HG02642 (cell line): ENCODE data around the gene NOTCH2.
A peak's percentile ranks its signal among the peaks of the same experiment; 100 is the strongest.
"Not testable (repeated sequence)": the region's sequence is repeated elsewhere in the genome, so short reads cannot be mapped to it uniquely, and the experiment has no call there.

Source experiments
- ATAC-seq: cut with Tn5 transposase; IDR thresholded peaks from one replicate; pipeline ENCODE4 v1.9.1; 2021; ENCODE audit warnings: mild to moderate bottlenecking; ENCODE audit not compliant: unreplicated experiment, poor library complexity

NOTCH2 gene

GRCh38 chr1:119977113-119977736, 92.2 kb downstream of the NOTCH2 start:
- not testable (repeated sequence) for ATAC-seq

GRCh38 chr1:119975582-119976254, 93.7 kb downstream of the NOTCH2 start:
- not testable (repeated sequence) for ATAC-seq

GRCh38 chr1:119975006-119975405, 94.5 kb downstream of the NOTCH2 start:
- no peak for ATAC-seq

DNA sequence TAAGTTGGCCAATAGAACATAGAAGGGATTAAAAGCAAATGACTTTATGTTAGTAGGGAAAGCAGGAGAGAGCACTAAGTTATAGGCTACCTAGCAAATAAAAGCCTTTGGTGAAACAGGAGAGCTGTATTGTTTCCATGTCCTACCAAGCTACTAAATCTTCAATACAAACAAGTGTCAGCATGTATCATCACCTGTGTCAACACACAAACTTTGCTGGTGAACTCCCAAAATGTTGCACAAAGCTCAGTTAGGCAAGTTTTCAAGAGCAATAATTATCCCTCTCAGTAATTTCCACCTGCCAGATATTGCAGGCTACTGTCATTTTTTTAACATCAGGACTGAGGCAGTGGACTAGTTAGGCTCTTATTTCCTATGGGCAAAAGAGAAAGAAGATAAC, 95.4 kb downstream of the NOTCH2 start:
- no peak for ATAC-seq

DNA sequence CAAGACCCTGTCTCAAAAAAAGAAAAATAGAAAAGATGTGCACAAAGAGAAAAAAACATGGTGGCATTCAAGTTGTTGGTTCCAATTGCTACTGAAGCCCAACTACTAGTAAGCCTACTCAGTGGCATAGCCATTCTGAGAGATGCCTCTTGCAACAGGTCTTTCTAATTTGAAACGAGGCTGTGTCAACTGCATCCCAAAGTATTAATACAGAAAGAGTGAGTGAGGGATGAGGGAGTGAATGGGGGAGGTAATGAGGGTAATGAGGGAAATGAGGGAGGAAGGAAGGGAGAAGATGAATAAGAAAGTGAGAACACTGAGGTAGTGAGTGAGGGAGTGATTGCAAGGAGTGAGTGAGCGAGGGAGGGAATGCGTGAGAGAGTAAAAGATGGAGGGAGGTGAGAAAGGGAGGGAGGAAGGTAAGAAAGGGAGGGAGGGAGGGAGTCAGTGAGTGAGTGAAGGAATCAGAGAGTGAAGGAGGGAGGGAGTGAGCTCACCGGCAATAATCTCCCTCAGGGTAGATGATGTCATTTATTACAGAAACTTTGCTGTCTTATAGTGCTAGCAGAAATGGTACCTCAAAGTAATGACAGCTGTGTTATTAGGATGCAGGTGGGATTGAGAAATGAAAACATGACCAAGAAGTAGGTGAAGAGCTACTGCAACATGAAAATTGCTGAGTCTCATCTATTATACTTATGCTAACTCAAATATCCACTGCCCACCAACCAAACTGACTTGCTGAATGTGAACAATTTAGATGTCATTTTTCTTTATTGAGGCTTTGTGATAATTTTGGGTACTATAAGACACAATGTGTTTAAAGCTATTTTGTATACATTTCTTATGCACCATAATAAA, 97.5 kb downstream of the NOTCH2 start:
- no peak for ATAC-seq

DNA sequence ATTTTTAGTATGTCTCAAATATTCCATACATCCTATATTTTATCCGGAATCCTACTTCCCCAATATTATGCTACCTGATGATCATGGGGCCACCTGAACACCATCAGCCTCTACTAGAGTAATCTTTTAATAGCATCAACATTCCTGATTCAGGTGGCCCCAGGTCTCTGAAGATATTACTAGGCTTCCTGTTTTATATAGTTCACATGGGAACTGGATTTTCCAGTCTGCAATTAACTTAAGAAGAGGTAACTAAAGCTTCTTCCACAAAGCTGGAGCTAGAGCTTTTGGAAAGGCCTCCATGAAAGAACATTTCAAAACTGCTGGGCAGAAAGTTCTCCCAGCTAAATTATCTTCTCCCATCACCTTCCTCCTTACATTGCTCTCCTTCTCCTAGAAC, 100.9 kb downstream of the NOTCH2 start:
- no peak for ATAC-seq

DNA sequence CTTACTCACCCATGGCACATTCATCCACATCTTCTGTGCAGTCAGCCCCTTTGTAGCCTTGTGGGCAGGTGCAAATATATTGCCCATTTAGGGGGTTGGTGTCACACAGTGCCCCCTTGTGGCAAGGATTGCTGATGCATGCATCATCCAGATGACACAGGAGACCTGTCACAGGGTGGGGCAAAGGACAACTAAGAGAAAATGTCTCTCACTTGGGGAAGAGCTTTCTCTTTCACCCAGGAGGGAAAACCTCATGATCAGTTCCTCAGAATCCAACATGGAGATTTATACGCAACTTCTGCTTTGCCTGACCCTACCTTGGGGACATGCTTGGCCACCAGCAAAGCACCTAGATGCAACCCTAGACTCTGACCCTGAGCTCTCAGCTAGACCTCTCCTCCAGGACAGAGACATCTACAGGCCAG, 101.4 kb downstream of the NOTCH2 start:
- ATAC-seq, result peak; percentile 95

- ATAC-seq, result no peak
Observed at GRCh38 chr1:119966681-119967080, 102.8 kb downstream of the NOTCH2 start.

- ATAC-seq, result no peak
Observed at GRCh38 chr1:119966020-119966419, 103.4 kb downstream of the NOTCH2 start.

GRCh38 chr1:119964673-119965363, 104.6 kb downstream of the NOTCH2 start:
- no peak for ATAC-seq

DNA sequence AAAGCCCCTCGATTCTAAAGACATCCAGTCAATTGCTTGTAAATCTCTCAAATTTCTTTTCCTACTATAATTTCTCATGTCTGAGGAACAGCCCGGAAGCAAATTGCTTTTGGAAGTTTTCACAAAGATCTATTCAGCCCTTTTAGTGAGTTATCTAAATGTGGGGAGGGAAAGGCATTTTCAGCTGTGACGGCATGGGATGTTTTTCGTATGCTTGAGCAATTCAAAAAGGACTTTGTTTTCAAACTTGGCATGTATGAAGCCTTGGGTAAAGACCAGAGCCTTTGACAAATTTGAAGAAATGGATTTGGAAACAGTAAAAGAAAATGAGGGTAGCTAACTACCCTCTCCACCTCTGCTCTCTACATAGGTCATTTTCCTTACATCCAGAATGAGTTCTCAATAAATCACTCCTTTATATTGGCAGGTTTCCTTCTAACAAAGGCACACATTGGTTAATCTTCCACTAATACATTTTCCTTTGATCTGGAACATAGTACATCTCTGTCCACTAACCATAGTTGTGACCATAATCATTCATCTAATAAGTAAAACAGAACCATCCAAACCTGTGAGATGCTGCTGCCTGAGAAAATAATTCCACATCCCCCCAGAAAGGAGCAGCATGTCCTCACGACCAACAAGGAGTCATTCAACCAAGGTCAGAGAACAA, 107.0 kb downstream of the NOTCH2 start:
- ATAC-seq, result no peak

- no peak for ATAC-seq
Observed at GRCh38 chr1:119960501-119960900, 109.0 kb downstream of the NOTCH2 start.

- no peak for ATAC-seq
Observed at GRCh38 chr1:119959268-119960220, 109.9 kb downstream of the NOTCH2 start.

- ATAC-seq, result no peak
Observed at GRCh38 chr1:119958223-119958622, 111.2 kb downstream of the NOTCH2 start.

DNA sequence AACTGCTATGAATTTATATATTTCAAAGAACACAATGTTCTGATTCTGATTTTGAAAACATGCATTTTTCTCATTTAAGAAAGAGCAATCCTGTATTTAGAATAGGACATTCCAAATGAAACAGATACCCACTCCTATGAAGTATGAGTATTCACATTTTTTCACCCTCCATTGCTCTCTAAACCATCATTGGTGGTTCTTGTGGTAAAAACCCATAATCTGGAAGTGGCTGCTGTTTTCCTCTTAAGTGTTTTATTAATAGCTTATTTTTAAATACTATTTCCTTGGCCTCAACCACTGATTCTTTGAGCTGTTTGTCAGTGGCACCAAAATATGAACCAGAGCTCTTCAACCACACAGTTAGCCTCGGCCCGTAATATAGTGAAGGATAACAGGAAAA, 113.2 kb downstream of the NOTCH2 start:
- ATAC-seq, result no peak

GRCh38 chr1:119954476-119955422, 114.7 kb downstream of the NOTCH2 start:
- ATAC-seq, result no peak

DNA sequence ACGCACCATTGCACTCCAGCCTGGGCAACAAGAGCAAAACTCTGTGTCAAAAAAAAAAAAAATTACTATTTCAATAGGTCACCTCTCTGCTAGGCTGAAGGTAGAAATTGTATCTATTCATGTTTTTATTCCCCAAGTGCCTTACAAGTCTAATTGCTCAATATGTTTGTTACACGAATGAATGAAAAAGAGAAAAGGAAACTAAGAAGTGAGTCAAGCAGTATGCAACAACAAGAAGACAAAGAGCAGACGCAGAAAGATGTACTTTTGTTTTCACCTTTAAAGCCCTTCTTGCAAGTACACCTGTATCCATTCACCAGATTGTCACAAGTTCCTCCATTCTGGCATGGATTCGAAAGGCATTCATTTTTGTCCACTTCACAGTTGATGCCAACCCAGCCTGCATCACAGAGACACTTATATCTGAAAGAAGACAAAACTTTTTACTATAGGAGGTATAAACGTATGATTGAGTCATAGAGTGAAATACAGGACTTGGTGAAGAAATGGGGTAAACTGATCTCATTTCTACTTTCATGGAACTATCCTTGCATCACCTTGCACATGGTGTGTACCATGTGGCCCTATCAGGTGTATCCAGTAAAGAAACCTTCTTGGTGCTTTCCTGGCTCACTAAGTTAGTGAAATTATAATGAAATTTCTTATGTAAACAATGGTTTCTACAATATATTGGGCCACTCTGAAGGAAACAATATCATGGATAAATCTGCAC, 116.0 kb downstream of the NOTCH2 start:
- ATAC-seq, result no peak
